Breast epithelium (tissue), 4 donors: ENCODE data around the gene ANGPT4. TPM values are rescaled to one million over a fixed set of nuclear protein-coding genes. Genes with fewer than 3 reads are reported as not detected.

Experiments used
- DNase-seq, 2 donors: peaks; one replicate each; pipeline ENCODE4 v3.0.0-alpha.2; 2019; ENCODE audit warnings: low spot score in 2 of 2
- H3K27ac ChIP-seq, 2 donors: fragments of 200-600 bp; sonication (generic) in 1 of 2; one replicate each; pipeline ENCODE4 v1.5.1; 2016 to 2019; ENCODE audit warnings: mild to moderate bottlenecking in 1 of 2
- H3K27me3 ChIP-seq, 2 donors: fragments of 200-600 bp; sonication (generic) in 1 of 2; one replicate each; pipeline versions ENCODE4 v1.5.1 to v1.6.0; 2017 to 2019; ENCODE audit warnings: control low read depth in 1 of 2, mild to moderate bottlenecking in 1 of 2
- H3K36me3 ChIP-seq: fragments of 200-600 bp; one replicate; pipeline ENCODE4 v1.5.1; 2019
- H3K4me1 ChIP-seq, 2 donors: fragments of 200-600 bp; sonication (generic); one replicate each; pipeline ENCODE4 v1.5.1; 2016 to 2019; ENCODE audit warnings: control low read depth in 1 of 2
- H3K4me3 ChIP-seq, 3 donors: fragments of 200-600 bp; sonication (generic); 1 replicate in 2 of 3; 2 replicates in 1 of 3; pipeline ENCODE4 v1.5.1; 2016 to 2019; ENCODE audit warnings: mild to moderate bottlenecking in 3 of 3, moderate library complexity in 2 of 3
- H3K9me3 ChIP-seq, 2 donors: fragments of 200-600 bp; sonication (generic) in 1 of 2; one replicate each; pipeline ENCODE4 v1.5.1; 2016 to 2019; ENCODE audit warnings: control low read depth in 1 of 2
- CTCF ChIP-seq, 3 donors: fragments of 450-650 bp; IDR thresholded peaks; one replicate each; pipeline ENCODE4 v1.5.1; 2016 to 2017; ENCODE audit warnings: antibody characterized with exemption in 3 of 3, mild to moderate bottlenecking in 3 of 3, moderate library complexity in 3 of 3
- POLR2A ChIP-seq: fragments of 450-650 bp; IDR thresholded peaks from one replicate; pipeline ENCODE4 v1.6.1; 2016; ENCODE audit warnings: antibody characterized with exemption, mild to moderate bottlenecking, moderate library complexity
- POLR2AphosphoS5 ChIP-seq, 3 donors: sonication (generic); formaldehyde crosslinking; IDR thresholded peaks; one replicate each; pipeline ENCODE4 v1.6.1; 2017; ENCODE audit warnings: antibody characterized with exemption in 3 of 3
- intact Hi-C: fragments of 100-400 bp; cut with DNase I; formaldehyde crosslinking; loops from one replicate; pipeline ENCODE4 v1.15.1; 2023; ENCODE audit warnings: low total_unique reads
- total RNA-seq, 3 donors: library from RNA; depleted of rRNA; stranded (reverse); fragments of >200 nt; gene quantifications; one replicate each; pipeline ENCODE4 v1.1.0, GENCODE V29; 2016

Gene ANGPT4
- total RNA-seq, 3 donors from 2014 or later = 0.66 to 18.4 (median 1.0) TPM

GRCh38 chr20:959996-960615 lies 44.0 kb upstream of the ANGPT4 start:
- H3K36me3 ChIP-seq = no peaks in the 10 kb centered on the region
- no peak overlapping the region for H3K4me3 ChIP-seq
- intact Hi-C loops = loop anchor here (5.0 kb wide), 2 partner anchors 143 to 152 kb away; no protein-coding TSS in a partner anchor
- no peaks in the 10 kb centered on the region for H3K4me1 ChIP-seq
- no peak for TF ChIP-seq POLR2A
- TF ChIP-seq POLR2AphosphoS5 (IDR thresholded peaks at IDR 0.05) = no peak
- TF ChIP-seq CTCF (IDR thresholded peaks at IDR 0.05) = no peak
- no peaks in the 10 kb centered on the region for H3K9me3 ChIP-seq
- H3K27me3 ChIP-seq = peaks cover 0 to 17% of the 10 kb centered on the region in 2 donors
- H3K27ac ChIP-seq = no peak overlapping the region
- DNase-seq = no peak

- Histone ChIP-seq H3K4me3 (peak overlapping the region in 2 of 3 donors; percentile 3 to 11), H3K27ac (peak overlapping the region in 1 of 2 donors; percentile 48)
- intact Hi-C loops = loop anchor here (5.0 kb wide), 2 partner anchors 142 to 153 kb away; no protein-coding TSS in a partner anchor
Observed at GRCh38 chr20:958936-959815, 43.0 kb upstream of the ANGPT4 start.

GRCh38 chr20:957544-957943 lies 41.4 kb upstream of the ANGPT4 start:
- Histone ChIP-seq H3K27me3 (peaks cover 0 to 17% of the 10 kb centered on the region in 2 donors), H3K4me1 (no peaks in the 10 kb centered on the region), H3K27ac (no peak overlapping the region), H3K4me3 (no peak overlapping the region), H3K9me3 (no peaks in the 10 kb centered on the region), H3K36me3 (no peaks in the 10 kb centered on the region)
- no peak for TF ChIP-seq CTCF (IDR thresholded peaks at IDR 0.05)
- TF ChIP-seq POLR2AphosphoS5 (IDR thresholded peaks at IDR 0.05) = no peak
- no peak for TF ChIP-seq POLR2A
- intact Hi-C loops = loop anchor here (5.0 kb wide), 2 partner anchors 140 to 155 kb away; no protein-coding TSS in a partner anchor
- no peak for DNase-seq

More at GRCh38 chr20:958936-959815, 43.0 kb upstream of the ANGPT4 start:
- Histone ChIP-seq H3K36me3 (no peaks in the 10 kb centered on the region), H3K4me1 (no peaks in the 10 kb centered on the region), H3K9me3 (no peaks in the 10 kb centered on the region), H3K27me3 (peaks cover 0 to 17% of the 10 kb centered on the region in 2 donors)
- TF ChIP-seq POLR2AphosphoS5 (IDR thresholded peaks at IDR 0.05) = no peak
- TF ChIP-seq CTCF (IDR thresholded peaks at IDR 0.05) = no peak
- TF ChIP-seq POLR2A = no peak
- no peak for DNase-seq

GRCh38 chr20:956330-956951 lies 40.3 kb upstream of the ANGPT4 start:
- no peaks in the 10 kb centered on the region for H3K9me3 ChIP-seq
- intact Hi-C loops = loop anchor here (1.0 to 5.0 kb wide), 3 partner anchors 31 to 156 kb away; no protein-coding TSS in a partner anchor
- no peaks in the 10 kb centered on the region for H3K36me3 ChIP-seq
- peak; percentile 43 to 66 for DNase-seq
- H3K27me3 ChIP-seq = peaks cover 0 to 17% of the 10 kb centered on the region in 2 donors
- TF ChIP-seq CTCF (IDR thresholded peaks at IDR 0.05) = peak; percentile 81 to 98 (median 94)
- no peak for TF ChIP-seq POLR2A
- H3K27ac ChIP-seq = no peak overlapping the region
- H3K4me3 ChIP-seq = no peak overlapping the region
- H3K4me1 ChIP-seq = no peaks in the 10 kb centered on the region
